Nephron progenitor cell (in vitro differentiated cells): ENCODE results near the gene RELL1.
"Not testable (repeated sequence)": the region's sequence is repeated elsewhere in the genome, so short reads cannot be mapped to it uniquely, and the experiment has no call there.

Experiments
- DNase-seq: peaks from one replicate; pipeline ENCODE4 v3.0.0; 2021
- H3K27ac Mint-ChIP-seq: 2 replicates; pipeline ENCODE4 v1.8.0; 2021; ENCODE audit warnings: mild to moderate bottlenecking, moderate library complexity, mixed read lengths
- H3K27me3 Mint-ChIP-seq: 2 replicates; pipeline ENCODE4 v1.8.0; 2021; ENCODE audit warnings: mild to moderate bottlenecking, low read depth, mixed read lengths; ENCODE audit not compliant: poor library complexity
- H3K36me3 Mint-ChIP-seq: 2 replicates; pipeline ENCODE4 v1.8.0; 2021; ENCODE audit warnings: low read depth, mixed read lengths
- H3K4me1 Mint-ChIP-seq: 2 replicates; pipeline ENCODE4 v1.8.0; 2021; ENCODE audit warnings: mixed read lengths
- H3K4me3 Mint-ChIP-seq: 2 replicates; pipeline ENCODE4 v1.8.0; 2021; ENCODE audit warnings: mild to moderate bottlenecking, moderate library complexity, mixed read lengths
- H3K9me3 Mint-ChIP-seq: 2 replicates; pipeline ENCODE4 v1.8.0; 2021; ENCODE audit warnings: mild to moderate bottlenecking, moderate library complexity, mixed read lengths
- CTCF ChIP-seq: fragments of 200-600 bp; sonication (generic); IDR thresholded peaks from 2 replicates; pipeline ENCODE4 v1.5.0; 2021; ENCODE audit warnings: antibody characterized with exemption

The RELL1 gene

DNA sequence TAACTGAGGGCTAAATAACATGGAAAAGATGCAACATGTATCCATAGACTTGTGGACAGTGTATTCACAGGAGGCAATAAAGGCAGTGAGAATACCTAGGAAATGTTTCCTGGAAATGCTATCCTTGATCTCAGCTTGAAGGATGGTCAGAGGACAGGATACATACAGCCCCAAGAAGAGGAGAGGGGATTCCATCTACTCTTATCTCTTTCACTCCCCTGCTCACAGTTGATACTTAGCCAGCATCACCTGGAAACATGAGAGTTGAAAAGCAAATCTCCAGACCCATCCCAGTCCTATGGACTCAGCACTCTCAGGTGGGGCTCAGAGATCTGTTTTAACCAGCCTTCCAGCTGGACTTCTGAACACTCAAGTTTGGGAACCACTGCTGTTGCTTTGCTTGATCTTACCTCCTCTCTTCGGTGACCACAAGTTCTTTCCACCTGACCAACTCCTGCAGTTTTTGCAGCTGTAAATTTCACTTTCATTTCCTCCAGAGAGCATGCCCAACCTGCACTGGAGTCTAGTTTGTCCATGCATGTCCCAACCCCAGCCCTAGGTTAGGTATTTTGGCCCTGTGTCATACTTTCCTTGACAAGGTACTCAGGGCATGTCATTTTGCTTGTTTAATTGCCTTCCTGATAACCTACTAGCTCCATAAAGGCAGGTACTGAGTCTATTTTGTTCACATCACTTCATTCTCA, 10.4 kb downstream of the RELL1 start:
- peaks cover 13% of the 10 kb centered on the region for H3K4me1 Mint-ChIP-seq
- no peaks in the 10 kb centered on the region for H3K27me3 Mint-ChIP-seq
- H3K9me3 Mint-ChIP-seq, result peaks cover 15% of the 10 kb centered on the region
- H3K27ac Mint-ChIP-seq, result peak overlapping the region; percentile 35
- no peak for DNase-seq
- H3K36me3 Mint-ChIP-seq, result no peaks in the 10 kb centered on the region
- TF ChIP-seq CTCF, result no peak
- H3K4me3 Mint-ChIP-seq, result no peak overlapping the region

- no peak overlapping the region for H3K4me3 Mint-ChIP-seq
- no peak for TF ChIP-seq CTCF
- H3K27me3 Mint-ChIP-seq, result no peaks in the 10 kb centered on the region
- H3K4me1 Mint-ChIP-seq, result peaks cover 13% of the 10 kb centered on the region
- peaks cover 4% of the 10 kb centered on the region for H3K36me3 Mint-ChIP-seq
- DNase-seq, result no peak
- peaks cover 24% of the 10 kb centered on the region for H3K9me3 Mint-ChIP-seq
- H3K27ac Mint-ChIP-seq, result no peak overlapping the region
Measured at GRCh38 chr4:37674439-37674838, 11.7 kb downstream of the RELL1 start.

DNA sequence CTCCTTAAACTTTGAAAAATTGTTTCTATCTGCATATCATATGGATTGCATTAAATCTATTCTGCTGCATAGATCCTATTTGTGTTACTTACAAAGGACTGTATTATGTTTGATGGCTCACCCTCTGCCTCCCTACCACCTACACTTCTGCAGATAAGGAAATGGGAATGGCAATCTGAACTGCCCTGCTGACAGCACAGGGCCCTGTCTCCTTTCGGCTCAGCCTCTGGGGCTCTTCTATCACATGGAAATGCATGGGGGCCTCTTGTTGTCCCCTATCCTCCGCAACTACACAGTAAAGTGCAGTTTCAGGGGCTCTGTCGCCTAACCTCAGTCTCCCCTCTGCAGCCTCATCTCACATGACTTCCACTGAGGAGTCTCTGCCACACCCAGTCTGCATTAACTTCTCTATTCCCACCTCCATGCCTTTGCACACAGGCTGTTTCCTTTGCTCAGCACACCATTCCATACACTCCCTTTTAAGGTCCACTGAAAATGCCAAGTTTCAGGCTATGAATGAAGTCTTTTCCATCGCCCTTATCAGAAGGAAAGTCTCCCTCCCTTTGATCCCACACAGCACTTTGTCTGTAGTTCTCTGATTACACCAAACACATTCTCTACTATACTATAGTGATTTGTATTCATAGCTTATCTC, 12.5 kb downstream of the RELL1 start:
- DNase-seq, result no peak
- TF ChIP-seq CTCF, result no peak
- H3K4me1 Mint-ChIP-seq, result peaks cover 13% of the 10 kb centered on the region
- H3K36me3 Mint-ChIP-seq, result peaks cover 4% of the 10 kb centered on the region
- H3K4me3 Mint-ChIP-seq, result no peak overlapping the region
- peaks cover 24% of the 10 kb centered on the region for H3K9me3 Mint-ChIP-seq
- H3K27ac Mint-ChIP-seq, result peak overlapping the region; percentile 60
- no peaks in the 10 kb centered on the region for H3K27me3 Mint-ChIP-seq

- TF ChIP-seq CTCF, result no peak
- peaks cover 29% of the 10 kb centered on the region for H3K9me3 Mint-ChIP-seq
Measured at GRCh38 chr4:37671072-37671471, 15.1 kb downstream of the RELL1 start.

GRCh38 chr4:37670249-37670648, 15.9 kb downstream of the RELL1 start:
- Mint-ChIP-seq H3K4me3 (no peak overlapping the region), H3K27ac (no peak overlapping the region), H3K27me3 (no peaks in the 10 kb centered on the region), H3K4me1 (peaks cover 29% of the 10 kb centered on the region), H3K36me3 (peaks cover 9% of the 10 kb centered on the region), H3K9me3 (peaks cover 29% of the 10 kb centered on the region)
- TF ChIP-seq CTCF, result no peak
- DNase-seq, result no peak

More at GRCh38 chr4:37671072-37671471, 15.1 kb downstream of the RELL1 start:
- Mint-ChIP-seq H3K4me3 (no peak overlapping the region), H3K36me3 (peaks cover 9% of the 10 kb centered on the region), H3K4me1 (peaks cover 26% of the 10 kb centered on the region), H3K27me3 (no peaks in the 10 kb centered on the region), H3K27ac (no peak overlapping the region)
- DNase-seq, result no peak

GRCh38 chr4:37669124-37669523, 17.1 kb downstream of the RELL1 start:
- H3K9me3 Mint-ChIP-seq, result peaks cover 29% of the 10 kb centered on the region
- not testable (repeated sequence) for H3K27ac Mint-ChIP-seq, H3K4me3 Mint-ChIP-seq, DNase-seq, H3K36me3 Mint-ChIP-seq, H3K27me3 Mint-ChIP-seq
- H3K4me1 Mint-ChIP-seq, result peaks cover 38% of the 10 kb centered on the region
